ENCODE measurements around the gene ZNF500. TPM values are rescaled to one million over a fixed set of nuclear protein-coding genes. Genes with fewer than 3 reads are reported as not detected.

Gene ZNF500
- total RNA-seq, 2 experiments from 2014 or later: 10.9 to 12.8 TPM

GRCh38 chr16:4803401-4803844, 36.5 kb upstream of the ZNF500 start:
- ATAC-seq (no peak), DNase-seq (no peak)
- POLR2A ChIA-PET: no interaction called here
- CTCF ChIA-PET: interaction anchor here (1.0 to 1.3 kb wide), 2 partner anchors 69 to 399 kb away, joined by 3 to 8 read pairs; partner anchors contain the start of genes ANKS3 and DNAAF8
- Mint-ChIP-seq H3K36me3 (ENCODE audit: low read depth) (peaks cover 8% of the 10 kb centered on the region), H3K4me3 (peak overlapping the region; percentile 75), H3K4me1 (ENCODE audit: low read depth) (peaks cover 13% of the 10 kb centered on the region), H3K9me3 (no peaks in the 10 kb centered on the region), H3K27ac (no peak overlapping the region), H3K27me3 (no peaks in the 10 kb centered on the region)
- TF ChIP-seq CTCF (IDR thresholded peaks at IDR 0.05): no peak
- intact Hi-C loops (cut with micrococcal nuclease): no loop called here

- H3K27ac Mint-ChIP-seq: peak overlapping the region; percentile 64
- CTCF ChIA-PET: interaction anchor here (1.0 to 1.3 kb wide), 2 partner anchors 68 to 399 kb away, joined by 3 to 8 read pairs; partner anchors contain the start of genes ANKS3 and DNAAF8
Observed at GRCh38 chr16:4802659-4803287, 35.8 kb upstream of the ZNF500 start.

GRCh38 chr16:4801962-4802658, 35.1 kb upstream of the ZNF500 start, which contains the start of gene ROGDI:
TSS of gene ROGDI (minus strand) at chr16:4802633. CDS start at chr16:4802571, 62 bp downstream.
- DNase-seq (peak; percentile 84), ATAC-seq (peak; percentile 57)
- Mint-ChIP-seq H3K36me3 (ENCODE audit: low read depth) (peaks cover 2% of the 10 kb centered on the region), H3K9me3 (no peaks in the 10 kb centered on the region), H3K27me3 (no peaks in the 10 kb centered on the region), H3K4me3 (peak within 1 kb of the TSS; percentile 75), H3K27ac (peak within 1 kb of the TSS; percentile 64), H3K4me1 (ENCODE audit: low read depth) (peaks cover 13% of the 10 kb centered on the region)
- CTCF ChIA-PET: interaction anchor here (1.0 kb wide), 1 partner anchor 398 kb away, joined by 3 read pairs; no protein-coding TSS in a partner anchor
- intact Hi-C loops (cut with micrococcal nuclease): no loop called here
- no peak for TF ChIP-seq CTCF (IDR thresholded peaks at IDR 0.05)
- POLR2A ChIA-PET: interaction anchor here (0.9 to 1.1 kb wide), 2 partner anchors 37 to 64 kb away, joined by 3 to 4 read pairs; no protein-coding TSS in a partner anchor

More at GRCh38 chr16:4802659-4803287, 35.8 kb upstream of the ZNF500 start:
- TF ChIP-seq CTCF (IDR thresholded peaks at IDR 0.05): no peak
- POLR2A ChIA-PET: interaction anchor here (1.1 kb wide), 1 partner anchor 65 kb away, joined by 4 read pairs; no protein-coding TSS in a partner anchor
- Mint-ChIP-seq H3K36me3 (ENCODE audit: low read depth) (peaks cover 8% of the 10 kb centered on the region), H3K9me3 (no peaks in the 10 kb centered on the region), H3K4me3 (peak overlapping the region; percentile 75), H3K4me1 (ENCODE audit: low read depth) (peaks cover 13% of the 10 kb centered on the region), H3K27me3 (no peaks in the 10 kb centered on the region)
- DNase-seq: peak; percentile 88
- intact Hi-C loops (cut with micrococcal nuclease): no loop called here
- peak; percentile 97 for ATAC-seq

GRCh38 chr16:4801051-4801961, 34.3 kb upstream of the ZNF500 start:
- POLR2A ChIA-PET: interaction anchor here (0.9 to 1.1 kb wide), 2 partner anchors 38 to 64 kb away, joined by 3 to 4 read pairs; no protein-coding TSS in a partner anchor
- H3K27ac Mint-ChIP-seq: no peak overlapping the region
- TF ChIP-seq CTCF (IDR thresholded peaks at IDR 0.05): no peak

More at GRCh38 chr16:4801051-4801961, 34.3 kb upstream of the ZNF500 start:
- Mint-ChIP-seq H3K9me3 (no peaks in the 10 kb centered on the region), H3K27me3 (no peaks in the 10 kb centered on the region), H3K4me1 (ENCODE audit: low read depth) (peaks cover 13% of the 10 kb centered on the region), H3K36me3 (ENCODE audit: low read depth) (peaks cover 2% of the 10 kb centered on the region), H3K4me3 (peak overlapping the region; percentile 75)
- CTCF ChIA-PET: no interaction called here
- ATAC-seq (no peak), DNase-seq (no peak)
- intact Hi-C loops (cut with micrococcal nuclease): no loop called here

All from activated CD8-positive, alpha-beta T cell treated with anti-CD3 and anti-CD28 coated beads for 36 hours (primary cell).